HG03342 (cell line): ENCODE results near the gene COX6B2.

Experiments
- ATAC-seq: cut with Tn5 transposase; IDR thresholded peaks from one replicate; pipeline ENCODE4 v1.9.1; 2021; ENCODE audit warnings: mild to moderate bottlenecking, moderate library complexity; ENCODE audit not compliant: unreplicated experiment

COX6B2 gene

GRCh38 chr19:55315956-55316525 is 38.5 kb downstream of the COX6B2 start:
- ATAC-seq = no peak

DNA sequence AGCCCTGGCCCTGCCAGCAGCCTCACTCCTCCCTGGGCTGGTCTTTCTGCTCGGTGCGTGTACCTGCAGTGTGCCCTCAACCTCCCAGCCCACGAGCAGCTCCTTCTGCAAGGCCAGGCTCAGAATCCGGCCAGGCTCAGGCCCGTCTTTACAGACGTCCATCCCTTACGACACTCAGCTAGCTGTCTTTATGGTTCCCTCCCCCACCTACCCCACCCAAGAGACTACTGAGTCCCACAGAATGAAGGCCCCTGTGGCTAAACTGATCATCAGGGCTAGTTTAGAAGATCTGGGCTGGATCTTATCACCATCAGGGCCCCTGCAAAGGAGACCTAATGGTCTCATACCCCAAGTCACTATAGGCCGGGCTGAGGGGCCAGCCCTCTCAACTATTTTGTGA is 40.1 kb downstream of the COX6B2 start:
- ATAC-seq = no peak

DNA sequence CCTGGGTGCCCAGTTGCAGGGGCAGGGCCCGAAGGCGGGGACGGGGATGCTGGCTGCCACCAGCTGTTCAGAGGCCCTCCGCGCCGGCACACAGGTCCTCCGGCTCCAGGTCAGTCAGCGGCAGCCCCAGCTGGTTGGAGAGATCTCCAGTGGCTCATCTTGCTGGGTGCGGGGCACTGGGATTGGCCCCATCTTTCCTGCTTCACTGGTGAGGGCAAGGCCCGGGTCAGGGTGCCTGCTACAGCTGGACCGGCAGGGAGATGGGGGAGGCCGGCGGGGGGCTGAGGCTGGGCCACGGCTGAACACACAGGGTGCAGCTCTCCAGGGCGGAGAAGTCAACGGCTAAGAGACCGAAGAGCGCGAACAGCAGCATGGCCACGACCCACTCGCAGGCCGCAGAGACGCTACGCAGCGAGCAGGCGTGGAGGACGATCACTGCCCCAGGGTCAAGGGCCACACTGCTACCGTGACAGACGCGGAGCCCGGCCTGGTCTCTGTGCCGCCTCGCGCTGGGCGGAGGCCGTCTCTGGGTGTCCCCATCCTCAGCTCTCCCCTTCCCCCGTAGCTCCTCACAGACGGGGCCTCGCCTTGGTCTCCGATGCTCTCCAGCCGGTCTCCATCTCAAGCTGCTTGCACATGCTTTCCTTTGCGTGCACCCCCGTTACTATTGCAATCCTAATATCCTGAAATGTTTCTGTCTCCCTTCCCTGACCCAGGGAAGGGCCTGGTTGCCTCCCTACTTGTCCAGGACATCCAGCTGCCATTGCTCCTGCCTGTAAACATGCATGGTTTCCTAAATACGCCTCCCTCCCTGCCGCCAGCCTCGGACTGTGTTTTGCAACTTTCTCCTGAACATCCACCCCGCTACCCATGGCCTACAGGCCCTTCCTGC is 41.7 kb downstream of the COX6B2 start:
- ATAC-seq = no peak

DNA sequence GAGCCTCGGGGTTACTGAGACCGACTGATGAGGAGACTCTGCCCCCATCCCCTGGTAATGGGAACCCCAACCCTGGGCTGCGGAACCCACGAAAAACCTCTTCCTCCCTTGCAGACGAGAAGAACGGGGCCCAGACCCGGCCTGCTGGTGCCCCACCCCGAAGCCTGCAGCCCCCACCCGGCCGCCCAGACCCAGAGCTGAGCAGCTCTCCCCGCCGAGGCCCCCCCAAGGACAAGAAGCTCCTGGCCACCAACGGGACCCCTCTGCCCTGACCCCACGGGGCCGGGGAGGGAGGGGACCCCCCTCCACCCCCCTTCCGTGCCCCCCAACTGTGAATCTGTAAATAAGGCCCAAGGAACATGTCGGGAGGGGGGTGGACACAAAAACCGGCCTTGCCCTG is 42.7 kb downstream of the COX6B2 start:
- ATAC-seq = no peak

GRCh38 chr19:55311397-55311796 is 43.1 kb downstream of the COX6B2 start:
- no peak for ATAC-seq

- no peak for ATAC-seq
These were observed 44.0 kb downstream of the COX6B2 start for GRCh38 chr19:55310498-55310897.

DNA sequence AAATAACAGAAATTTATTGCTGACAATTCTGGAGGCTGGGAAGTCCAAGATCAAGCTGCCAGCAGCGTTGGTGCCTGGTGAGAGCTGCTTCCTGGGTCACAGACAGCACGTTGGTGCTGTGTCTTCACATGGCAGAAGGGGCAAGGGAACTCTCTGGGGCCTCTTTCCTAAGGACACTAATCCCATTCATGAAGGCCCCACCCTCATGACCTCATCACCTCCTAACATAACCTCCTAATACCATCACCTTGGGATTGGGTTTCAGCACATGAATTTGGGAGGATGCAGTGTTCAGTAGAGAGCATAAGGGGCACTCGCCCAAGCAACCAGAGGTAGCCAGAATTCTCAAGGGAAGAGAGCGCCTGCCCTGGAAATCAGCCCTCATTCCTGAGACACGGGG is 45.1 kb downstream of the COX6B2 start:
- ATAC-seq = no peak

- ATAC-seq = no peak
These were observed 46.2 kb downstream of the COX6B2 start for GRCh38 chr19:55308281-55308680.

DNA sequence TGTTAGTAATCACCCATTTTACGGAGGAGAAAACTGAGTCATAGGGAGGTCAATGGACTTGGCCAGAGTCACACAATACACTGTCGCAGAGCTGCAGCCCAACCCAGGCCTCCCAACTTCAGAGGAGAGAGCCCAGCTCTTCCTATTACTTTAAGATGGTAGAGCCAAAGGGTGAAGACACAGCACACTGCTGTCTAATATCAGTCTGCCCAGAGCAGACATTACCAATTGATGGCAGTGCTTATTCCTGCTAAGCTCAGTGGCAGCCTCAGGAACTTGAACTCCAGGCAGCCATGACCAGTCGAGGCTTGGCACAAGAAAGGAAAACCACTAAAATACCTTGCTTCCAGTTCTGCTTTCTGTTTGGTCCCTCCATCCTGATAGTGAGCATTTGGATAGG is 47.8 kb downstream of the COX6B2 start:
- ATAC-seq = no peak

GRCh38 chr19:55305983-55306562 is 48.4 kb downstream of the COX6B2 start:
- ATAC-seq = no peak

GRCh38 chr19:55305491-55305890 is 49.0 kb downstream of the COX6B2 start:
- ATAC-seq = no peak

DNA sequence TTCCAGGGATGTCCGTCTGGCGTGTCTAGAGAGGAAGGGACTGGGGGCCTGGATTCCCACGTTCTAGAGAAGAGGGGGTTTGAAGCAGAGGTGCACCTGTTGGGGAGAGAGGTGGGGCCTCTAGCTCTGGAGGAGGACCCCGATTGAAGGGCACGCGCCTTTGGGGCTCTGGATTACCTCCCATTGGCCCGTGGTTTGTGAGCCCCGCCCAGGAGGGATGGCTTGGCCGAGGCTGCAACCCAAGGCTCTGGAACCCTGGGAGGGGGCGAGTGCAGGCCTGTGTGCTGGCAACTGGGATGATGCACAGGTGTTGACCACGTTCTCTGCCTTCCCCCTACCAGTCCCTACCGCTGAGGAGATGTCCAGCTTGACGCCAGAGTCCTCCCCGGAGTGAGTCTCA is 49.5 kb downstream of the COX6B2 start:
- ATAC-seq = no peak

- no peak for ATAC-seq
These were observed 50.1 kb downstream of the COX6B2 start for GRCh38 chr19:55304279-55304978.

DNA sequence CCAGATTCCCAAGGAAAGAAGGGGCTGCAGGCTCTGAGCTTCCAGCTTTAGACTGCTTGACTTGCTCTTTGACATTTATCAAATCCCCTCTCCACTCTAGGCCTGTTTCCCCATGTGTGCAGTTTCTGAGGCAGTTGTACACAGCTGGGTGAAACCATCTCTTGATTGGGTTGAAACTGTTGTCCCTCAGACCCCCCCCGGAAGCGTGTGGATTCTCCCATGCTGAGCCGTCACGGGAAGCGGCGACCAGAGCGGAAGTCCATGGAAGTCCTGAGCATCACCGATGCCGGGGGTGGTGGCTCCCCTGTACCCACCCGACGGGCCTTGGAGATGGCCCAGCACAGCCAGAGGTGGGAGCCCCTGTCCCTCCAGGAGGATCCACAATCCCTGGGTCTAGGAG is 51.0 kb downstream of the COX6B2 start:
- ATAC-seq = no peak

DNA sequence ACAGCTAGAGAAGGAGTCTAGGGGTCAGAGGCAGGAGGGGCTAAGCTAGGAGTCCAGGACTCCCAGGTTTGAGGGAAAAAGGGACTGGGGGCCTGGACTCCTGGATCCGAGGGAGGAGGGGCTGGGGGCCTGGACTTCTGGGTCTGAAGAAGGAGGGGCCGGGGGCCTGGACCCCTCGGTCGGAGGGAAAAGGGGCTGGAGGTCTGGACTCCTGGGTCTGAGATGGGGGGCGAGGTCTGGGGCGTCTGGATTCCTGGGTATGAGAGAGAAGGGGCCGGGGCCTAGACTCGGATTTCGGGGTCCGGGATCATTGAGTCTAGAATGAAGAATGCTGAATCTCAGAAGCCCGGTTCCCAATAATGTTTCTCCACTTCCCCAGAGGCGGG is 52.2 kb downstream of the COX6B2 start:
- no peak for ATAC-seq

- peak; percentile 60 for ATAC-seq
These were observed 52.8 kb downstream of the COX6B2 start for GRCh38 chr19:55301459-55302317.

- no peak for ATAC-seq
These were observed 53.5 kb downstream of the COX6B2 start for GRCh38 chr19:55300886-55301458.

DNA sequence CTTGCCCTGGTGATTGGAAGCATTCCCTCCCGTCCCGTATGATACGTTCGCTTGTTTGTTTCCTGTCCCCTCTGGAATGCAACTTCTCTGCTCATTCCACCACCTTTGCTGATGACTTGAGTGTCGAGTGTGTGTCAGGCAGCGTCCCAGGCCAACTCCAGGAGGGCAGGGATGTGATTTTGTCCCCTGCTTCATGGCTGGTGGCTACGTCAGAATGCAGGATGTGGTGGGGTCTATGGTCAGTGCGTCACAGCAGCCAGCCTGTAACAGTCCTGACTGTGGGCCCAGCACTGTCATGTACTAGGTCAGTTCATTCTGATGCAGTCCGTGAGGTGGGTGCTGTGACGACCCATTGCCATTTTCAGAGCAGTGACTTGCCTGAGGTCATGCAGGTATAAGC is 54.5 kb downstream of the COX6B2 start:
- ATAC-seq = no peak
